Kidney epithelial cell (primary cell): ENCODE data around the gene ACTR3. TPM values are rescaled to one million over a fixed set of nuclear protein-coding genes. Genes with fewer than 3 reads are reported as not detected.

Experiments
- DNase-seq: peaks from one replicate; pipeline ENCODE4 v3.0.0-alpha.2; 2010; ENCODE audit warnings: low read depth
- H3K27me3 ChIP-seq: 2 replicates; pipeline ENCODE4 v1.6.0; 2011; ENCODE audit warnings: low read length; ENCODE audit not compliant: control insufficient read depth, insufficient read depth
- H3K36me3 ChIP-seq: 2 replicates; pipeline ENCODE4 v1.5.1; 2011; ENCODE audit warnings: low read length; ENCODE audit not compliant: control insufficient read depth, insufficient read depth
- H3K4me3 ChIP-seq: 2 replicates; pipeline ENCODE4 v1.5.1; 2011; ENCODE audit warnings: low read depth, mild to moderate bottlenecking, control low read depth, low read length
- CTCF ChIP-seq: IDR thresholded peaks from 2 replicates; pipeline ENCODE4 v1.5.1; 2011; ENCODE audit warnings: mild to moderate bottlenecking, moderate library complexity, low read length, control low read depth, inconsistent platforms; ENCODE audit not compliant: insufficient read depth, poor library complexity, severe bottlenecking
- total RNA-seq: library from RNA; depleted of rRNA; stranded (reverse); fragments of >200 nt; gene quantifications from 2 replicates; pipeline ENCODE4 v1.2.3, GENCODE V29; 2015

The ACTR3 gene
- total RNA-seq, 1 donor from 2014 or later, result 240 TPM

DNA sequence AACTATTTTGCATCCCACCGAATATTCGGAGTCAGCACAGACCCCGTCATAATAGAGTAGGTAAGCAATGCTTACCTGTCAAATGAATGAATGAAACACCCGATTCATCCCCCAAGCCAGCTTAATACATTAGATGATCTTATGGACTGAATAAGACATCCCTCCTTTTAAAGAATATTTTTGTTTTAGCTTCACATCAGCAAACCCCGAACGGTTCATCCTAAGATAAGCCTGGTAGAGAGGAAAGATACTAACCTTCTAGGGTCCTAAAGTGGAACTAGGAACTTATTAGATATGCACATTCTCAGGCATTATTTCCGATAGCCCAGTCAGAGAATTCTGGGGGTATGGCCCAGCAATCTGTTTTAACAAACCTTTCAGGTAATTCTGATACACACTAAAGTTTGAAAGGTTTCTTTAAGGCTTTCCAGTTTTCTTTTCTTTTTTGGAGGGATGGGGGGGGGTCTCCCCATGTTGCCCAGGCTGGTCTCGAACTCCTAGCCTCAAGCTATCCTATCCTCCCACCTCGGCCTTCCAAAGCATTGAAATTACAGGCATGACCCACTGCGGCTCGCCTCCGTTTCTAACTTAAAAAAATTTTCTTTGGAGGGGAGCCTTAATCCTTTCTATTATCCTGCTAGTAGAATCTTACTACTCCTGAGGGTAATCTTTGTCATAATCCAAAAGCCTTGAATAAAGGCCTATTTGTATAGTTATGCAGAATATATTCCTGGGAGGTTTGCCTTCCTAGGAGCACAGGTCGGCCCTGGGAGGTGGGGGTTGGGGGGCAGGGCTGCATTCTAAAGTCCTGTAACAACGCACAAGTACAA lies 1.0 kb upstream of the ACTR3 start:
- Histone ChIP-seq H3K27me3 (no peaks in the 10 kb centered on the region), H3K4me3 (peak overlapping the region; percentile 54), H3K36me3 (no peaks in the 10 kb centered on the region)
- TF ChIP-seq CTCF, result no peak
- no peak for DNase-seq

DNA sequence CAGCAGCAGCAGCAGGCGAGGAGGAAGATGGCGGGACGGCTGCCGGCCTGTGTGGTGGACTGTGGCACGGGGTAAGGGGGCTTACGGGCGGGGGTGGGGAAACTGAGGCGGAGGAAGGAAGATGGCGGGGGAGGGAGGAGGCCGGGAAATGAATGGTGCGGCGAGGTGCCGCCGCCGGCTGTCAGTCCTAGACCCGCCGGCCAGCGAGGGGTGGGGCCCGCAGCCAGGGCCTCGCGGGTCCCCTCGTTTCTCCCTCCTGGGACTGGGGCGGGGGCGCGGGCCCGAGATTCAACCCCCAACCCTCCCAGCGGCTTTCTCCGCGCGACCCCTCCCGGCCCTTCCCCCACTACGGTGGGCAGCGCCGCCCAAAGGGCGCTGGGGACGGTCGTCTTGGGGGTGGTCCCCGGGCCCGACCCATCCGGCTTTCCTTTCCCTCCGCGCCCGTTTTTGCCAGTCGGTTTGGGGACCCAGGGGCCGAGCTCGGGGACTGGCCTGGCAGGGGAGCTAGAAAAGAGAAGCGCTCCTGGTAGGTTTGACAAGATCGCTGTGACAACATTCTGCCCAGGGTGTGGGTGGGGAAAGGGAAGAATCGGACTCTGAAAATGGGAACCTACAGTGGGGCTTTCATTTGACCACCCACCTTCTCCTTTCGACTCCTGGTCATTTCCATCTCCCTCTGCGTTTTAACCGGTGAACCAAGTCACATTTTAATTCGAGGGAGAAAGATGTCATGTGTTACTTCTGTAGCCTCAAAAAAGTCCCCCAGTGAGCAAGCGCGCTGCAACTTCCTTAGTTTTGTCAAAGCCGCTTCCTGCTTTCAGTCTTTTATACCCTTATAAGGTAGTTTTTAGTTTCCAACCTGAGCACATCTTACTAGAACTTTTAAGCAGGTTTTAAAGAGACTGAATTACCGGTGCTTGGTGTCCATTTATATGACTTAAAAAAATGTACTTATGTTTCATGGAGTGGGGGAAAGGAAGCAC lies 655 bp downstream of the ACTR3 start:
- H3K27me3 ChIP-seq, result no peaks in the 10 kb centered on the region
- DNase-seq, result peak; percentile 63
- H3K4me3 ChIP-seq, result peak overlapping the region; percentile 99
- H3K36me3 ChIP-seq, result no peaks in the 10 kb centered on the region
- peak; percentile 8 for TF ChIP-seq CTCF

DNA sequence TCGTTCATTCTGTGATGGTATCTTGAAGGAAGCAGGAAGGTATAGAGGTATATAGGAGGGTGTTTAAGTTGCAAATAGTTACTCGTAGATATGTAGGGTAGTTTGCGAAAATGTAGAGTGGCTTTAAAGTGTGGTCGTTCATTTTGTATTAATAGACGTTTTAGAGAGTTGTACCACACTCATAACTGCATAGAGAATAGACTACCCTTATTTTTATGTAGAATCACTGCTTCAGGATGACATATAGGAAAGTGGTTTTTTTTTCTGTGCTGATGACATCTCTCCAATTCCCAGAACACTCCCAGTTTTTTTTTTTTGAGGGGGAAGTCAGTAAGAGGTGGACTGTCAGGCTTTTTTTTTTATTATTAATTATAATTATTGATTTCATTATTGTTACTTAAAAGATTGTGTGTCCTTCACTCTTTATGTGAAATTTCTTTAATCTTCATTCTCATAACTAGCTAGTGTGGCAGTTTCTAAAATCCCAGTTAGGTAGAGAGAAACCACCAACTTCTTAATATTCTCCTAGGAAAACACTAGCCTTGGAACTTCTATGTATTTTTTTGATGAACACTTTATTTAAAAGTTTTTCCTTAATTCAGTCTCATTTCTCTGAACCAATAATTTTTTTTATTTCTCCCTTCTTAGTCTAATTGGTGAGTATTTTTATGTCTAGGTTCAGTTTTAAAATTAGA lies 1.5 kb downstream of the ACTR3 start:
- H3K4me3 ChIP-seq, result peak overlapping the region; percentile 99
- H3K27me3 ChIP-seq, result no peaks in the 10 kb centered on the region
- no peaks in the 10 kb centered on the region for H3K36me3 ChIP-seq
- no peak for TF ChIP-seq CTCF
- no peak for DNase-seq

GRCh38 chr2:113892004-113892710 lies 2.3 kb downstream of the ACTR3 start:
- Histone ChIP-seq H3K4me3 (peak overlapping the region; percentile 99), H3K27me3 (no peaks in the 10 kb centered on the region), H3K36me3 (no peaks in the 10 kb centered on the region)
- no peak for DNase-seq
- TF ChIP-seq CTCF, result no peak

DNA sequence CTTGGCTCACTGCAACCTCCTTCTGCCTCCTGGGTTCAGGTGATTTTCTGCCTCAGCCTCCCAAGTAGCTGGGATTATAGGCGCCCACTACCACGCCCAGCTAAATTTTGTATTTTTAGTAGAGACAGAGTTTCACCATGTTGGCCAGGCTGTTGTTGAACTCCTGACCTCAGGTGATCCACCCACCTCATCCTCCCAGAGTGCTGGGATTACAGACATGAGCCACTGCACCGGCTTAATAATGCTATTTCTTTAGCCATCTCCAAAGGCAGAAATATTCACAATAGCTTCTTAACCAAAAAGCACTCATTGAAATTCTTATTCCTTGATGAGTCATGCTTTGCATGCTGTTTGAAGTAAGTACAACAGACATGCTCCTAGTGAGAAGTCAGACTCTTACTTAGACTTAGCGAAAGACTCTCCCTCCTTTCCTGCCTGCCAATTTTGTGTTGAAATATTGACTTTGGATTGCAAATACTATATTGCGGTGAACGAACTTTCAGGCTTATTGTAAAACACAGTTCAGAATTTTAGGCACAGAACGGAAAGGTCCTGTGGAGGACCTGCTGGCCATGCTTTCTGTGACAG lies 4.4 kb downstream of the ACTR3 start:
- peak; percentile 64 for DNase-seq
- TF ChIP-seq CTCF, result no peak
- Histone ChIP-seq H3K4me3 (no peak overlapping the region), H3K36me3 (no peaks in the 10 kb centered on the region), H3K27me3 (no peaks in the 10 kb centered on the region)
